K562 (cell line): ENCODE measurements around the gene TRUB1. TPM values are rescaled to one million over a fixed set of nuclear protein-coding genes. Genes with fewer than 3 reads are reported as not detected.
A peak's percentile ranks its signal among the peaks of the same experiment; 100 is the strongest.

Experiments
- ATAC-seq: fragments of 200-7000 bp; cut with Tn5 transposase; 3 replicates; pipeline ENCODE4 v1.9.1; 2020; ENCODE audit warnings: moderate library complexity
- BruUV-seq: library from RNA; stranded (reverse); fragments of 400-500 nt; replicated peaks from 2 replicates; lab custom pipeline; 2021; lab: Mats Ljungman, UMichigan
- CTCF ChIA-PET: fragments of 300-600 bp; formaldehyde crosslinking; extraction: SDS; loops from one replicate; lab custom pipeline; 2021; ENCODE audit warnings: low intra/inter-chr PET ratio; lab: Yijun Ruan, JAX
- POLR2A ChIA-PET: fragments of 300-600, 350-650 bp; sonication (Branson Sonifier 250); formaldehyde crosslinking; extraction: SDS; loops from one replicate; lab custom pipeline; 2021; ENCODE audit warnings: antibody characterized with exemption, inconsistent platforms; lab: Yijun Ruan, JAX
- DNase-seq, 4 experiments: peaks; one replicate each; pipeline versions ENCODE4 v3.0.0 to v3.0.0-alpha.2; 2011 to 2018; ENCODE audit warnings: low spot score in 3 of 4, mixed read lengths in 3 of 4; ENCODE audit errors: extremely low read depth in 1 of 4
- FAIRE-seq: peaks from 2 replicates; lab custom pipeline; 2011; peaks lifted over from hg19 to GRCh38; lab: Jason Lieb, UNC
- H2AFZ ChIP-seq: 2 replicates; pipeline ENCODE4 v1.6.0; 2011; ENCODE audit warnings: low read depth, low read length, control low read depth, inconsistent platforms
- H3K27ac ChIP-seq: fragments of 200-600 bp; 3 replicates; pipeline ENCODE4 v1.8.0; 2011; ENCODE audit warnings: low read depth, mild to moderate bottlenecking, control low read depth, inconsistent platforms, low read length, moderate library complexity, mixed read lengths; ENCODE audit errors: extremely low read depth
- H3K27me3 ChIP-seq, 2 experiments: fragments of 300-600 bp in 1 of 2; 2 replicates in 1 of 2; 3 replicates in 1 of 2; pipeline versions ENCODE4 v1.6.0 to v1.8.0; 2011; ENCODE audit warnings: inconsistent platforms in 2 of 2, low read length in 2 of 2, mild to moderate bottlenecking in 1 of 2, mixed read lengths in 1 of 2, moderate library complexity in 1 of 2; ENCODE audit not compliant: control insufficient read depth in 2 of 2, insufficient read depth in 2 of 2
- H3K36me3 ChIP-seq: fragments of 300-600 bp; 3 replicates; pipeline ENCODE4 v1.8.0; 2011; ENCODE audit warnings: mild to moderate bottlenecking, low read length, inconsistent platforms; ENCODE audit not compliant: control insufficient read depth, insufficient read depth
- H3K4me1 ChIP-seq, 2 experiments: fragments of 200-600 bp in 1 of 2; replicated peaks in 1 of 2; 2 replicates in 1 of 2; 3 replicates in 1 of 2; pipeline versions ENCODE4 v1.5.1 to v1.8.0; 2011; ENCODE audit warnings: inconsistent platforms in 2 of 2, low read length in 2 of 2, mild to moderate bottlenecking in 1 of 2, mixed read lengths in 1 of 2, moderate library complexity in 1 of 2; ENCODE audit not compliant: control insufficient read depth in 2 of 2, insufficient read depth in 2 of 2
- H3K4me2 ChIP-seq: 2 replicates; pipeline ENCODE4 v1.6.1; 2011; ENCODE audit warnings: low read length, control low read depth, inconsistent platforms, mixed read lengths; ENCODE audit not compliant: insufficient read depth
- H3K4me3 ChIP-seq: fragments of 200-600 bp; sonication (generic), shearing (Covaris generic); 2 replicates; pipeline ENCODE4 v1.5.1; 2016; ENCODE audit warnings: control low read depth, inconsistent platforms
- H3K79me2 ChIP-seq: fragments of 200-600 bp; 3 replicates; pipeline ENCODE4 v1.8.0; 2011; ENCODE audit warnings: low read length, inconsistent platforms; ENCODE audit not compliant: control insufficient read depth, insufficient read depth
- H3K9ac ChIP-seq, 2 experiments: 2 replicates each; pipeline versions ENCODE4 v1.6.0 to v1.6.1; 2011; ENCODE audit warnings: low read depth in 2 of 2, low read length in 2 of 2, control low read depth in 1 of 2, inconsistent platforms in 1 of 2, mild to moderate bottlenecking in 1 of 2, mixed read lengths in 1 of 2; ENCODE audit not compliant: insufficient read depth in 1 of 2
- H3K9me1 ChIP-seq: one replicate; pipeline ENCODE4 v1.6.0; 2011; ENCODE audit warnings: inconsistent platforms, mild to moderate bottlenecking, low read length, moderate library complexity; ENCODE audit not compliant: control insufficient read depth, insufficient read depth
- H3K9me3 ChIP-seq: replicated peaks from 2 replicates; pipeline ENCODE4 v1.5.1; 2011; ENCODE audit warnings: low read depth, low read length, inconsistent platforms; ENCODE audit not compliant: control insufficient read depth, insufficient read depth
- H4K20me1 ChIP-seq: replicated peaks from 2 replicates; pipeline ENCODE4 v1.6.1; 2011; ENCODE audit warnings: low read length, inconsistent platforms, mixed read lengths; ENCODE audit not compliant: control insufficient read depth, insufficient read depth
- AFF4 ChIP-seq: sonication (generic); formaldehyde crosslinking; IDR thresholded peaks from 2 replicates; pipeline ENCODE4 v1.8.0; 2023; ENCODE audit warnings: mild to moderate bottlenecking, missing genetic modification reagents
- C11orf30 ChIP-seq: fragments of 450-650 bp; IDR thresholded peaks from 2 replicates; pipeline ENCODE4 v1.6.1; 2016; ENCODE audit warnings: low read depth, mild to moderate bottlenecking
- KAT8 ChIP-seq: fragments of 450-650 bp; IDR thresholded peaks from 2 replicates; pipeline ENCODE4 v1.6.1; 2016; ENCODE audit warnings: low read depth, mild to moderate bottlenecking
- MAFF ChIP-seq: IDR thresholded peaks from 2 replicates; pipeline ENCODE4 v1.6.1; 2012; ENCODE audit warnings: low read length, improper control_type of control experiment
- MAFG ChIP-seq: fragments of 450-650 bp; conservative IDR thresholded peaks from 2 replicates; pipeline ENCODE4 v1.6.1; 2016; ENCODE audit warnings: missing genetic modification characterization, missing compliant biosample characterization
- MAFK ChIP-seq: IDR thresholded peaks from 2 replicates; pipeline ENCODE4 v1.6.1; 2011; ENCODE audit warnings: low read length, improper control_type of control experiment
- NFE2L1 ChIP-seq: fragments of 450-650 bp; IDR thresholded peaks from 2 replicates; pipeline ENCODE4 v1.6.1; 2016; ENCODE audit warnings: missing genetic modification characterization, low read depth, mild to moderate bottlenecking, missing compliant biosample characterization, moderate library complexity, borderline replicate concordance
- NUFIP1 ChIP-seq: fragments of 450-650 bp; IDR thresholded peaks from 2 replicates; pipeline ENCODE4 v1.6.1; 2018; ENCODE audit not compliant: partially characterized antibody
- TAF7 ChIP-seq: fragments of 450-650 bp; IDR thresholded peaks from 2 replicates; pipeline ENCODE4 v1.6.1; 2016; ENCODE audit warnings: missing genetic modification characterization, missing compliant biosample characterization
- VEZF1 ChIP-seq: fragments of 200-800 bp; sonication (Bioruptor generic); IDR thresholded peaks from 2 replicates; pipeline ENCODE4 v1.6.1; 2017; ENCODE audit warnings: missing genetic modification characterization, missing compliant biosample characterization
- ZNF184 ChIP-seq: sonication (generic); formaldehyde crosslinking; IDR thresholded peaks from 2 replicates; pipeline ENCODE4 v1.5.0; 2020; ENCODE audit warnings: missing genetic modification reagents
- ZNF282 ChIP-seq: sonication (generic); formaldehyde crosslinking; IDR thresholded peaks from 2 replicates; pipeline ENCODE4 v1.8.1; 2023; ENCODE audit warnings: missing genetic modification reagents
- ZNF316 ChIP-seq: fragments of 450-650 bp; IDR thresholded peaks from 2 replicates; pipeline ENCODE4 v1.6.1; 2016
- ZNF77 ChIP-seq: fragments of 250-450 bp; sonication (Bioruptor Pico); IDR thresholded peaks from 2 replicates; pipeline ENCODE4 v1.5.0; 2020
- in situ Hi-C: fragments of 300-500 bp; cut with MboI; formaldehyde crosslinking; loops from 4 replicates; pipeline ENCODE4 v1.15.0; 2018; ENCODE audit warnings: inconsistent platforms, mixed read lengths
- intact Hi-C: fragments of 100-400 bp; cut with micrococcal nuclease; formaldehyde crosslinking; loops from 2 replicates; pipeline ENCODE4 v1.14.2; 2022
- polyA plus RNA-seq, 8 experiments: library from polyadenylated mRNA; depleted of rRNA in 4 of 8; stranded (reverse) in 5 of 8; unstranded in 3 of 8; fragments of >200 nt; fragmentation: Nextera tagmentation in 2 of 8; fragmentation: Illumina TruSeq in 1 of 8; extraction: Ambion mirVana in 2 of 8; extraction: Trizol in 1 of 8; gene quantifications; 2 replicates each; pipeline versions ENCODE4 v1.2.1 to v1.2.3, GENCODE V29; 2011 to 2014; ENCODE audit warnings: inconsistent platforms in 1 of 8, missing spikeins in 1 of 8
- total RNA-seq, 7 experiments: library from RNA; depleted of rRNA in 6 of 7; stranded (reverse); fragments of >200 nt in 6 of 7; fragmentation: Illumina TruSeq in 2 of 7; extraction: Trizol in 2 of 7; gene quantifications; 2 replicates each; pipeline versions ENCODE4 v1.2.1 to v1.2.3, GENCODE V29; 2011 to 2021; ENCODE audit warnings: low replicate concordance in 1 of 7
- TF ChIP-seq, protein P1 (sequence below): fragments of 450-650 bp; formaldehyde crosslinking; IDR thresholded peaks from 2 replicates; pipeline ENCODE4 v1.4.0; 2020; ENCODE audit warnings: mild to moderate bottlenecking, mixed read lengths

Gene TRUB1
- total and polyA plus RNA-seq, 9 of the 15 experiments (the other 6 are each of a cell fraction or from before 2014, with no cell fraction given) = 4.6 to 16.5 (median 11.5) TPM

DNA sequence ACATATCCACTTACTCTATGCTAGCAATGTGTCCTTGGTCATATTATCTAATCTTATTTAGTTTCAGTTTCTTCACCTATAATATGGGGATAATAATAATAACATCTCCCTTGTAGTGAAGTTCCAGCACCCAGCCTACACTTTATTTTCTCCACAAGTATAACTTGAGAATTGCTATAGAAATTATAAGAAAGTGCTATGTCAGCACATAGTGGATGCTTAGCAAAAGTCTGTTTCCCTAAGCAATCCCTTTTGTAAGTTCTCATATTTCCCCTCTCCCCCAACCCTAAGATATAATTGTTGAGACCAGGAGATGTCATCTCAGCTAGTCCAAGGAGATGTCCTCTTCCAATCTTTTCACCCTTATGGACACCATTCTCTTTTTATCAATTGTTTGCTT lies 5.8 kb upstream of the TRUB1 start:
- Histone ChIP-seq H3K9me3 (no peaks in the 10 kb centered on the region), H4K20me1 (no peaks in the 10 kb centered on the region), H3K79me2 (no peaks in the 10 kb centered on the region), H3K4me2 (no peak overlapping the region), H3K9me1 (no peaks in the 10 kb centered on the region), H3K27me3 (no peaks in the 10 kb centered on the region), H3K4me1 (no peaks in the 10 kb centered on the region)
- no peak for DNase-seq
- POLR2A ChIA-PET = interaction anchor here (0.9 kb wide), 1 partner anchor 17 kb away, joined by 3 read pairs; no protein-coding TSS in a partner anchor
- FAIRE-seq = no peak
- TF ChIP-seq TAF7 (tag) = no peak
- TF ChIP-seq, protein P1, sequence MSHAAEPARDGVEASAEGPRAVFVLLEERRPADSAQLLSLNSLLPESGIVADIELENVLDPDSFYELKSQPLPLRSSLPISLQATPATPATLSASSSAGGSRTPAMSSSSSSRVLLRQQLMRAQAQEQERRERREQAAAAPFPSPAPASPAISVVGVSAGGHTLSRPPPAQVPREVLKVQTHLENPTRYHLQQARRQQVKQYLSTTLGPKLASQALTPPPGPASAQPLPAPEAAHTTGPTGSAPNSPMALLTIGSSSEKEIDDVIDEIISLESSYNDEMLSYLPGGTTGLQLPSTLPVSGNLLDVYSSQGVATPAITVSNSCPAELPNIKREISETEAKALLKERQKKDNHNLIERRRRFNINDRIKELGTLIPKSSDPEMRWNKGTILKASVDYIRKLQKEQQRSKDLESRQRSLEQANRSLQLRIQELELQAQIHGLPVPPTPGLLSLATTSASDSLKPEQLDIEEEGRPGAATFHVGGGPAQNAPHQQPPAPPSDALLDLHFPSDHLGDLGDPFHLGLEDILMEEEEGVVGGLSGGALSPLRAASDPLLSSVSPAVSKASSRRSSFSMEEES (CRISPR knock-in tag) = no peak
- no peak for TF ChIP-seq KAT8
- no peak for TF ChIP-seq NFE2L1 (tag)
- TF ChIP-seq ZNF282 (CRISPR knock-in tag) = no peak
- TF ChIP-seq VEZF1 (CRISPR knock-in tag) = no peak
- peak; percentile 74 for TF ChIP-seq ZNF316
- TF ChIP-seq ZNF77 (CRISPR knock-in tag) = no peak
- TF ChIP-seq MAFF = peak; percentile 90
- TF ChIP-seq MAFG (tag) = peak; percentile 71
- peak; percentile 50; the same call in 1 of the 2 replicates for TF ChIP-seq C11orf30
- peak; percentile 89 for TF ChIP-seq MAFK
- TF ChIP-seq ZNF184 (CRISPR knock-in tag) = no peak
- no peak for TF ChIP-seq AFF4 (CRISPR knock-in tag)
- no peak for TF ChIP-seq NUFIP1
- TF ChIP-seq, all 486 proteins: peak for 5
- in situ Hi-C loops (no loop called here), intact Hi-C loops (no loop called here)
- no peaks in the 10 kb centered on the region for H3K36me3 ChIP-seq
- no TSS peak for BruUV-seq
- CTCF ChIA-PET = no interaction called here
- ATAC-seq = no peak
- no peak overlapping the region for H3K4me3 ChIP-seq
- no peak overlapping the region for H2AFZ ChIP-seq
- no peak overlapping the region for H3K27ac ChIP-seq
- no peak overlapping the region for H3K9ac ChIP-seq
